Astrocyte (in vitro differentiated cells and primary cell): Measurements from ENCODE around the gene RGS9. TPM values are rescaled to one million over a fixed set of nuclear protein-coding genes. Genes with fewer than 3 reads are reported as not detected.

Experiments used
- DNase-seq: peaks from one replicate; pipeline ENCODE4 v3.0.0-alpha.2; 2010; ENCODE audit warnings: low read depth
- FAIRE-seq: peaks from 2 replicates; lab custom pipeline; 2011; peaks lifted over from hg19 to GRCh38; lab: Jason Lieb, UNC
- H2AFZ ChIP-seq: 2 replicates; pipeline ENCODE4 v1.6.0; 2012; ENCODE audit warnings: low read depth, low read length, inconsistent platforms
- H3K27ac ChIP-seq: 2 replicates; pipeline ENCODE4 v1.5.1; 2011; ENCODE audit warnings: low read depth, low read length, inconsistent platforms
- H3K27me3 ChIP-seq: 2 replicates; pipeline ENCODE4 v1.6.0; 2011; ENCODE audit warnings: low read length, inconsistent platforms; ENCODE audit not compliant: insufficient read depth
- H3K36me3 ChIP-seq: 2 replicates; pipeline ENCODE4 v1.5.1; 2011; ENCODE audit warnings: low read length, inconsistent platforms; ENCODE audit not compliant: insufficient read depth
- H3K4me1 ChIP-seq: 2 replicates; pipeline ENCODE4 v1.5.1; 2011; ENCODE audit warnings: low read length, inconsistent platforms; ENCODE audit not compliant: insufficient read depth
- H3K4me2 ChIP-seq: 2 replicates; pipeline ENCODE4 v1.6.0; 2012; ENCODE audit warnings: low read length, inconsistent platforms
- H3K4me3 ChIP-seq: 2 replicates; pipeline ENCODE4 v1.5.1; 2011; ENCODE audit warnings: low read depth, mild to moderate bottlenecking, low read length, inconsistent platforms; ENCODE audit not compliant: insufficient read depth
- H3K79me2 ChIP-seq: 2 replicates; pipeline ENCODE4 v1.6.0; 2012; ENCODE audit warnings: mild to moderate bottlenecking, low read length, inconsistent platforms; ENCODE audit not compliant: insufficient read depth
- H3K9ac ChIP-seq: 2 replicates; pipeline ENCODE4 v1.6.0; 2012; ENCODE audit warnings: mild to moderate bottlenecking, low read length, inconsistent platforms
- H3K9me3 ChIP-seq: 2 replicates; pipeline ENCODE4 v1.5.1; 2012; ENCODE audit warnings: low read depth, mild to moderate bottlenecking, low read length, inconsistent platforms; ENCODE audit not compliant: insufficient read depth
- H4K20me1 ChIP-seq: 2 replicates; pipeline ENCODE4 v1.6.0; 2012; ENCODE audit warnings: low read length, inconsistent platforms; ENCODE audit not compliant: insufficient read depth
- H3K27ac Mint-ChIP-seq: one replicate; pipeline ENCODE4 v1.8.0; 2021; ENCODE audit warnings: mild to moderate bottlenecking, mixed read lengths; ENCODE audit not compliant: unreplicated experiment
- H3K27me3 Mint-ChIP-seq: one replicate; pipeline ENCODE4 v1.8.0; 2021; ENCODE audit warnings: low read depth, mixed read lengths; ENCODE audit not compliant: unreplicated experiment
- H3K36me3 Mint-ChIP-seq: one replicate; pipeline ENCODE4 v1.8.0; 2021; ENCODE audit warnings: low read depth, mixed read lengths; ENCODE audit not compliant: unreplicated experiment
- H3K4me1 Mint-ChIP-seq: one replicate; pipeline ENCODE4 v1.8.0; 2021; ENCODE audit warnings: low read depth, mixed read lengths; ENCODE audit not compliant: unreplicated experiment
- H3K4me3 Mint-ChIP-seq: one replicate; pipeline ENCODE4 v1.8.0; 2021; ENCODE audit warnings: mild to moderate bottlenecking, moderate library complexity, mixed read lengths; ENCODE audit not compliant: unreplicated experiment
- H3K9me3 Mint-ChIP-seq: one replicate; pipeline ENCODE4 v1.8.0; 2021; ENCODE audit warnings: mild to moderate bottlenecking, mixed read lengths; ENCODE audit not compliant: unreplicated experiment
- EZH2 ChIP-seq: IDR thresholded peaks from 2 replicates; pipeline ENCODE4 v1.6.1; 2012; ENCODE audit warnings: mild to moderate bottlenecking, low read length, inconsistent platforms; ENCODE audit not compliant: insufficient read depth
- total RNA-seq: library from RNA; stranded (reverse); gene quantifications from 2 replicates; pipeline ENCODE4 v1.2.1, GENCODE V29; 2021
- TF ChIP-seq, protein P1 (sequence below): IDR thresholded peaks from 2 replicates; pipeline ENCODE4 v1.5.1; 2011; ENCODE audit warnings: low read depth, mild to moderate bottlenecking, inconsistent platforms, low read length, moderate library complexity; ENCODE audit not compliant: insufficient read depth

The RGS9 gene
- total RNA-seq, 1 donor from 2014 or later = 9.4 TPM

DNA sequence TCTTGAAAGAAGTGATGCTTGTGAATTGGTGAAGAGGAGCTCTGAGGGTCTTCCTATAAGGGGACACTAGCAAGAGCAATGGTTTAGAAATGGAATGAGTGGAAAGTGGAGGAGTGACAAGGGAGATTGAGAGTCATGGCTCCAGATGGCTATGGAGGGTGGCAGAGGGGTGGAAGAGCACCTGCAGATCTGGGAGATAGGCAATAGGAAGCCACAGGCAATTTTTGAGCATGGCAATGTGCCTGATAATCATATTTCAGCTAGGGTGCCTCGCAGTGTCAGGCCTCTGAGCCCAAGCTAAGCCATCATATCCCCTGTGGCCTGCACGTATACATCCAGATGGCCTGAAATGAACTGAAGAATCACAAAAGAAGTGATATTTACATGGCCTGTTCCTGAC, 21.5 kb downstream of the RGS9 start:
- Mint-ChIP-seq H3K27ac (no peak overlapping the region), H3K4me3 (no peak overlapping the region), H3K9me3 (no peaks in the 10 kb centered on the region), H3K36me3 (peaks cover 16% of the 10 kb centered on the region), H3K4me1 (peaks cover 18% of the 10 kb centered on the region), H3K27me3 (peaks cover 2% of the 10 kb centered on the region)
- no peak overlapping the region for H3K4me2 ChIP-seq
- no peaks in the 10 kb centered on the region for H3K79me2 ChIP-seq
- no peak overlapping the region for H3K4me3 ChIP-seq
- H3K36me3 ChIP-seq = no peaks in the 10 kb centered on the region
- H3K9me3 ChIP-seq = no peaks in the 10 kb centered on the region
- FAIRE-seq (no peak), DNase-seq (no peak)
- no peak overlapping the region for H3K27ac ChIP-seq
- no peaks in the 10 kb centered on the region for H3K27me3 ChIP-seq
- TF ChIP-seq, protein P1, sequence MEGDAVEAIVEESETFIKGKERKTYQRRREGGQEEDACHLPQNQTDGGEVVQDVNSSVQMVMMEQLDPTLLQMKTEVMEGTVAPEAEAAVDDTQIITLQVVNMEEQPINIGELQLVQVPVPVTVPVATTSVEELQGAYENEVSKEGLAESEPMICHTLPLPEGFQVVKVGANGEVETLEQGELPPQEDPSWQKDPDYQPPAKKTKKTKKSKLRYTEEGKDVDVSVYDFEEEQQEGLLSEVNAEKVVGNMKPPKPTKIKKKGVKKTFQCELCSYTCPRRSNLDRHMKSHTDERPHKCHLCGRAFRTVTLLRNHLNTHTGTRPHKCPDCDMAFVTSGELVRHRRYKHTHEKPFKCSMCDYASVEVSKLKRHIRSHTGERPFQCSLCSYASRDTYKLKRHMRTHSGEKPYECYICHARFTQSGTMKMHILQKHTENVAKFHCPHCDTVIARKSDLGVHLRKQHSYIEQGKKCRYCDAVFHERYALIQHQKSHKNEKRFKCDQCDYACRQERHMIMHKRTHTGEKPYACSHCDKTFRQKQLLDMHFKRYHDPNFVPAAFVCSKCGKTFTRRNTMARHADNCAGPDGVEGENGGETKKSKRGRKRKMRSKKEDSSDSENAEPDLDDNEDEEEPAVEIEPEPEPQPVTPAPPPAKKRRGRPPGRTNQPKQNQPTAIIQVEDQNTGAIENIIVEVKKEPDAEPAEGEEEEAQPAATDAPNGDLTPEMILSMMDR = no peak
- TF ChIP-seq EZH2 = no peak
- no peaks in the 10 kb centered on the region for H3K4me1 ChIP-seq
- H4K20me1 ChIP-seq = no peaks in the 10 kb centered on the region
- H3K9ac ChIP-seq = no peak overlapping the region
- no peak overlapping the region for H2AFZ ChIP-seq

DNA sequence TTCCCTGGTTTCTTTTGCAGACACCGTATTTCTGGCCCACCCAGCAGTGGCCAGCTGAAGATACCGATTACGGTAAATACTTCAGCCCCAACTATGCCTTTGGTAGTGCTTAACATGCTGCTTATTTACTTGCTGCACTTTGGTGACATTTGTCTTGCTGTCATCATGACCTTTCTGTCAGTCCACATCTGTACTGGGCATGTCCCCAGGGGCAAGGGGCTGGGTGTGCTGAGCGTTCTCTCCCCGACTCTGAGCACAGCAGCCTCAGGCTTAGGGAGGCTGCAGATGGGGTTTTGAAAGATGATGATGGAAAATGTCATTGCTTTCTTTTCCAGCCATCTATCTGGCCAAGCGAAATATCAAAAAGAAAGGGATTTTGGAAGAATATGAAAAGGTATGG, 23.3 kb downstream of the RGS9 start:
- H3K4me3 ChIP-seq = no peak overlapping the region
- H3K27ac ChIP-seq = no peak overlapping the region
- FAIRE-seq (no peak), DNase-seq (no peak)
- H3K9me3 ChIP-seq = no peaks in the 10 kb centered on the region
- no peak overlapping the region for H3K4me2 ChIP-seq
- no peak overlapping the region for H2AFZ ChIP-seq
- no peak overlapping the region for H3K9ac ChIP-seq
- no peaks in the 10 kb centered on the region for H4K20me1 ChIP-seq
- no peaks in the 10 kb centered on the region for H3K79me2 ChIP-seq
- H3K4me1 ChIP-seq = peaks cover 4% of the 10 kb centered on the region
- TF ChIP-seq, protein P1 = no peak
- peaks cover 16% of the 10 kb centered on the region for H3K36me3 Mint-ChIP-seq
- peaks cover 7% of the 10 kb centered on the region for H3K4me1 Mint-ChIP-seq
- H3K27me3 ChIP-seq = no peaks in the 10 kb centered on the region
- H3K36me3 ChIP-seq = no peaks in the 10 kb centered on the region
- H3K9me3 Mint-ChIP-seq = peaks cover 5% of the 10 kb centered on the region
- no peak overlapping the region for H3K4me3 Mint-ChIP-seq
- no peak overlapping the region for H3K27ac Mint-ChIP-seq
- peaks cover 3% of the 10 kb centered on the region for H3K27me3 Mint-ChIP-seq

DNA sequence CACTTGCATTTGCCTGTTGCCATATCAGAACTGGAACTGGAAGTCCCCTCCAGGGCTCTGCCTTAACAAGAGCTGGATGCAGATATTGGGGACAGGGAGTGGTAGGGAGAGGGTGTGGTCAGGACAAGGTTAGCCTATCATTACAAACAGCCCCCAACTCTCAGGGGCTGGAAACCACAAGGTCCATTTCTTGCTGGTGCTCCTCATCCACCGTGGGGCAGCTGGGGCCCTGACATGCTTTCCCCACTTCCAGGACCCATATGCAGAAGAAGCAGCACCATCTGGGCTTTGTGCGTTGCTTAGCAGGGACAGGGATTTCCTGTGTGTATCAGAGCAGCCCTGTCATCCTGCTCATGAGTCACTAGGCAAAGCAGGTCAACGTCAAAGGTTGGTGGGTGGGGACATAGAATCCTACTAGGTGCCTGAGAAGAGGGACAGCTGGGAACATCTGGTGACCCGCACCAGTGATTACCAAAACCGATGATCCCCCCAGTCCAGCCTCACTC, 26.9 kb downstream of the RGS9 start:
- Mint-ChIP-seq H3K36me3 (peaks cover 13% of the 10 kb centered on the region), H3K27me3 (peaks cover 4% of the 10 kb centered on the region), H3K9me3 (peaks cover 5% of the 10 kb centered on the region), H3K4me3 (no peak overlapping the region), H3K27ac (no peak overlapping the region), H3K4me1 (no peaks in the 10 kb centered on the region)
- Histone ChIP-seq H3K4me1 (peaks cover 4% of the 10 kb centered on the region), H3K9me3 (no peaks in the 10 kb centered on the region), H3K9ac (no peak overlapping the region), H4K20me1 (no peaks in the 10 kb centered on the region), H2AFZ (no peak overlapping the region), H3K27me3 (no peaks in the 10 kb centered on the region), H3K27ac (no peak overlapping the region), H3K4me3 (no peak overlapping the region), H3K4me2 (no peak overlapping the region), H3K36me3 (no peaks in the 10 kb centered on the region), H3K79me2 (no peaks in the 10 kb centered on the region)
- peak; percentile 30 for DNase-seq
- no peak for FAIRE-seq
- no peak for TF ChIP-seq EZH2
- TF ChIP-seq, protein P1 = no peak
